NCI-H2029 (cell line): ENCODE data around the gene PLEKHA7.
A peak's percentile ranks its signal among the peaks of the same experiment; 100 is the strongest.
"Not testable (repeated sequence)": the region's sequence is repeated elsewhere in the genome, so short reads cannot be mapped to it uniquely, and the experiment has no call there.

Experiments
- DNase-seq: peaks from one replicate; lab custom pipeline; 2025; lab: John Stamatoyannopoulos, UW

Gene PLEKHA7, protein sequence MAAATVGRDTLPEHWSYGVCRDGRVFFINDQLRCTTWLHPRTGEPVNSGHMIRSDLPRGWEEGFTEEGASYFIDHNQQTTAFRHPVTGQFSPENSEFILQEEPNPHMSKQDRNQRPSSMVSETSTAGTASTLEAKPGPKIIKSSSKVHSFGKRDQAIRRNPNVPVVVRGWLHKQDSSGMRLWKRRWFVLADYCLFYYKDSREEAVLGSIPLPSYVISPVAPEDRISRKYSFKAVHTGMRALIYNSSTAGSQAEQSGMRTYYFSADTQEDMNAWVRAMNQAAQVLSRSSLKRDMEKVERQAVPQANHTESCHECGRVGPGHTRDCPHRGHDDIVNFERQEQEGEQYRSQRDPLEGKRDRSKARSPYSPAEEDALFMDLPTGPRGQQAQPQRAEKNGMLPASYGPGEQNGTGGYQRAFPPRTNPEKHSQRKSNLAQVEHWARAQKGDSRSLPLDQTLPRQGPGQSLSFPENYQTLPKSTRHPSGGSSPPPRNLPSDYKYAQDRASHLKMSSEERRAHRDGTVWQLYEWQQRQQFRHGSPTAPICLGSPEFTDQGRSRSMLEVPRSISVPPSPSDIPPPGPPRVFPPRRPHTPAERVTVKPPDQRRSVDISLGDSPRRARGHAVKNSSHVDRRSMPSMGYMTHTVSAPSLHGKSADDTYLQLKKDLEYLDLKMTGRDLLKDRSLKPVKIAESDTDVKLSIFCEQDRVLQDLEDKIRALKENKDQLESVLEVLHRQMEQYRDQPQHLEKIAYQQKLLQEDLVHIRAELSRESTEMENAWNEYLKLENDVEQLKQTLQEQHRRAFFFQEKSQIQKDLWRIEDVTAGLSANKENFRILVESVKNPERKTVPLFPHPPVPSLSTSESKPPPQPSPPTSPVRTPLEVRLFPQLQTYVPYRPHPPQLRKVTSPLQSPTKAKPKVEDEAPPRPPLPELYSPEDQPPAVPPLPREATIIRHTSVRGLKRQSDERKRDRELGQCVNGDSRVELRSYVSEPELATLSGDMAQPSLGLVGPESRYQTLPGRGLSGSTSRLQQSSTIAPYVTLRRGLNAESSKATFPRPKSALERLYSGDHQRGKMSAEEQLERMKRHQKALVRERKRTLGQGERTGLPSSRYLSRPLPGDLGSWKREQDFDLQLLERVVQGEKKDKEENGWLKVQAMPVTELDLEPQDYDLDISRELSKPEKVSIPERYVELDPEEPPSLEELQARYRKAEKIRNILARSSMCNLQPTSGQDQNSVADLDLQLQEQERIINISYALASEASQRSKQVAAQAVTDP

DNA sequence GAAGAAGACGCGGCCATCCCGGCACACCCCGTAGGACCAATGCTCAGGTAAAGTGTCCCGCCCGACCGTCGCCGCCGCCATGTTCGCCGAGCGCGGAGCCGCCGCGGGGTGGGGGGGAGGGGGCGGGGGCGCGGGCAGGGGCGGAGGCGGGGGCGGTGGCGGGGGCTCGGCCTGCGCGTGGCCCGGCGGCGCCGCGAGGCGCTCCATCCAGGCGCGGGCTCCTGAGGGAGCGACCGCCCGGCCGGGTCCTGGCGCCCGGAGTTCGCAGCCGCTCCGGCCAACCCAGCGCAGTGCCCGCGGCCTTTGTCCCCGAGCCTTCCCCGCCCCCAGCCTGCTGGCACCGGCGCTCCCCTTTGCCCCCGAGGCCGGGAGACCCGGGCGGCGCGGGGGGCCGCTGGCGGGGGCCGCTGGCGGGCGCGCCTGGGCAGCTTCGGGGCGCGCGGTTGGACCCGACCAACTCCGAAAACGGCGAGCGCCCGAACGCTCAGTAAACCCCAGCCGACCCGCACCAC is at the start of gene PLEKHA7:
Gene PLEKHA7 (minus strand): TSS at position 94 of the 512 bp plus-strand sequence. CDS start 13 bp downstream, at position 81.
- DNase-seq: no peak

- peak; percentile 16 for DNase-seq
Measured at GRCh38 chr11:17063171-17064002, 49.2 kb upstream of the PLEKHA7 start.

DNA sequence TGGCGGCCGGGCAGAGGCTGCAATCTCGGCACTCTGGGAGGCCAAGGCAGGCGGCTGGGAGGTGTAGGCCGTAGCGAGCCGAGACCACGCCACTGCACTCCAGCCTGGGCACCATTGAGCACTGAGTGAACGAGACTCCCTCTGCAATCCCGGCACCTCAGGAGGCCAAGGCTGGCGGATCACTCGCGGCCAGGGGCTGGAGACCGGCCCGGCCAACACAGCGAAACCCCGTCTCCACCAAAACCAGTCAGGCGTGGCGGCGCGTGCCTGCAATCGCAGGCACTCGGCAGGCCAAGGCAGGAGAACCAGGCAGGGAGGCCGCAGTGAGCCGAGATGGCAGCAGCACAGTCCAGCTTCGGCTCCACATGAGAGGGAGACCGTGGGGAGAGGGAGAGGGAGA is 36.9 kb upstream of the PLEKHA7 start:
- not testable (repeated sequence) for DNase-seq

DNA sequence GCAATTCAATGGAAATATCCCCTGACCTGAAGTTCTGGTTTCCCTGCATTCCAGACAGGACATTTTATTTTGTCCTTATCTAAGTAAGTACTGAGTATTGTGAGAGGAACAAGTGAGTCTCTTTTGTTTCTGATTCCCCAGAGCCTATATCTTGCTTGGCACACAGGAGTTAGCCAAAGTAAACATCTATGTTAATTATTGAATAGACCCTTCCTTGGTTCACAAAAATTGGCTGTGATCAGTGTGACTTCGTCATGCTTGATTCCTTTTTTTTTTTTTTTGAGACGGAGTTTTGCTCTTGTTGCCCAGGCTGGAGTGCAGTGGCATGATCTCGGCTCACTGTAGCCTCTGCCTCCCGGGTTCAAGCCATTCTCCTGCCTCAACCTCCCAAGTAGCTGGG is 34.3 kb upstream of the PLEKHA7 start:
- DNase-seq: not testable (repeated sequence)

DNA sequence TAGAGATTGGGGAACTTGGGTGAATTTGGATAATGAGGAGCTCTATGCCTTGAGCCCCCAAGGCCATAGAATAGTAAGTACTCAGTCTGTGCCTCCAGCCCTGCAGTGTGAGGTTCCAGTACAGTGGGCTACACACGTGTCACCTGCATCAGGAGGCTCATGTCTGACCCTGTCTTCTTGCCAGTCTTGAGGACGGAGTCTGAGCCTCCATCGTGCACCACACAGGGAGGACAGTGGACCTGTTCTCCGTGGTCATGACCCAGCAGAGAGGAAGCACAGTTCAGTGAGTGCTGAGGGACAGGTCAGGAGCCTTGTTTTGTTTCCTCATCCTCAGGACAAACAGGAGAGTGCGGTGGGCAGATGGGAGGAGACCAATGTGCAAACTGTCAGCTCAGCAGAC is 32.5 kb upstream of the PLEKHA7 start:
- no peak for DNase-seq

- no peak for DNase-seq
Measured at GRCh38 chr11:17036666-17037658, 22.7 kb upstream of the PLEKHA7 start.

- not testable (repeated sequence) for DNase-seq
Measured at GRCh38 chr11:17034027-17034426, 19.8 kb upstream of the PLEKHA7 start.

GRCh38 chr11:17026487-17027082 is 12.4 kb upstream of the PLEKHA7 start:
- no peak for DNase-seq

DNA sequence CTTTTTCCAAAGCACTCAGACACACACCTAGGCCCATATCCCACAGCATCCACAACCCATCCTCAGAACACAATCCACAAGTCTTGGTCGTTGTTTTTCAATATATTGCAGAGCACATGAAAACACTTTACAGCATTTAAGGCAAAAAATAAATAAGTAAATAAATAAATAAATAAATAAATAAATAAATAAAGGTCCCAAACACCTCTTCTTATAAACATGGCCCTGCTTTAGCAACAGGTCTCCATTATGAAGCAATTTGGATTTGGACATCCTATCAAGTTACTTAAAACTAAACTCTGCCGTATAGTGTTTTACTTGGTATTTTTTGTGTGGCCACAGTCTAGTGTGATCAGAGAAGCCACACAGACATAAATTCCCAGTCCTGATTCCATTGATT is 10.7 kb upstream of the PLEKHA7 start:
- no peak for DNase-seq

DNA sequence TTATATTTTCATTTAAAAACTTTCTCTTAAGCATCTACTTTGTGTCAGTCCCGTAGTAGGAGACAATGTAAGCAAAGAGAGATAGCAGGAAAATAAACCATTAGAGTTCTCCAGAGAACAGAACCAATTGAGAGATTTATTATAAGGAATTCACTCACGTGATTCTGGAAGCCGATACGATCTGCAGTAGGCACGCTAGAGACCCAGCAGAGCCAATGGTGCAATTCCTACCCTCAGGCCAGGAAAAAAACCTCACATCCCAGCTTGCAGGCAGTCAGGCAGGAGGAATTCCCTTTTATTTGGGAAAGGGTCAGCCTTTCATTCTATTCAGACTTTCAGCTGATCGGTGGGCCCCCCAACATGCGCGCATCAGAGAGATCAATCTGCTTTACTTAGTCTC is 7.3 kb upstream of the PLEKHA7 start:
- no peak for DNase-seq

- no peak for DNase-seq
Measured at GRCh38 chr11:17020831-17021230, 6.6 kb upstream of the PLEKHA7 start.

DNA sequence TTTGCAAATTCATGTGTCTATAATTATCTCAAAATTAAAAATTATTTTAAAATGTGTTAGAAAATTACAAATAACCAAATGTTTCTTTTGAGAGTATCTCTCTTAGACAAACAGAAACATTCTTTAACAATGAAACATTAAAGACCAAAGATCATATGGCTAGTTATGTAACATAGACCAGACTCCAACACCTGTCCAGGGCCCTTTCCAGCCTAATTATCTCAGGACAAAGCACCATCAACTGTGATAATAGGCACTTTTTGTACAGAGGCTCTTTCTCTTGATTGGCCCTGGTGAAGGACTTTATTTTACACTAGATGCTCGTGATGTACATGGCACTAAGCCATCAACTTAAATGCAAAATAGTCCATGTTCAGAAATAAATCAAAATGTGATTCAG is 5.0 kb upstream of the PLEKHA7 start:
- no peak for DNase-seq

DNA sequence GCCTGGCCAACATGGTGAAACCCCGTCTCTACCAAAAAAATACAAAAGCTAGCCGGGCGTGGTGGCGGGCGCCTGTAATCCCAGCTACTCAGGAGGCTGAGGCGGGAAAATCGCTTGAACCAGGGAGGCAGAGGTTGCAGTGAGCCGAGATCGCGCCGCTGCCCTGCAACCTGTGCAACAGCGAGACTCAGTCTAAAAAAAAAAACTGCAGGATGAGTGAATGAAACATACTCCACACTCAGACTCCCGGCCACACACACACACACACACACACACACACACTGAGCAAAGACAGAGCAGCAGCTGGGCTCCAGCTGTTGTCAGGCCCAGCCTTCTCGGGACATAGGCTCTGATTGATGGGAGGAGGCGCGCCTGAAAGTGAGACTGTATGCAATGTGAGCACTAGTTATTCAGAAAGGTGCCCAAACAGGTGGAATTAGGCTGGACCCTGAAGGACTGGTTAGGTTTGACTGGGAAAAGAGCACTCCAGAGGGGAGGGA is 1.5 kb upstream of the PLEKHA7 start:
- DNase-seq: no peak

DNA sequence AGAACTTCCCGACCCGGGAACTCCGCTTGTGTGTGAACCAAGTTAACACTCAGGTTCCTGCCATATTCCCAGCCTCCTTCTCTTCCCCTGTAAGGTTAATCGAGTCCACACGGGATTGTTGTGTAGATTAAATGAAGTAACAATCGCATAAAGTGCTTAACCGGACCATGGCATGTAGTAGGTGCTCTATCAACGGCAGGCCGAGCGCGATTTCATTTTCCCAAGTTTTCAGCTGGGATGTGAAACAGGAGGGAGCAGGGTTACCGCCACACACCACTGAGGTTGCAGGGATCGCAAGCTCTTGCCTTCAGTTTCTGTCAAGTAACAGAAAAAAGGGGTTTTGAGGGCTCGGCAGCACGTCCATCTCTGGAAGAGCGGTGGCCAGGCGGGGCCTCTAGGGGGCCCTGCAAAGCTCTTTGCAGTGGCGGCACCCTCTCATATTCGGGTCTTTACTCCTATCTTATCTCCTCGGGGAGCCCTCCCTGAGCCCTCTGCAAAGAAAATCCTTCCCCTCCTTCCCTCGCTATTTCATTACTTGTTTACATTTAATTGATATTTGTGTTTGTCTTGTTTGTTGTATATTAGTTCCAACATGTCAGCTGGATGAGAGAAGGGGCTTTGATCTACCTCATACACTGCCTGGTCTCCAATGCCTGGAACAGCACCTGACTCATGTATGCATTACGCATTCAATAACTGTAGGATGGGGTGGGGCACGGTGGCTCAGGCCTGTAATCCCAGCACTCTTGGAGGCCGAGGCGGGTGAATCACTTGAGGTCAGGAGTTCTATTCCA is 816 bp upstream of the PLEKHA7 start:
- no peak for DNase-seq

DNA sequence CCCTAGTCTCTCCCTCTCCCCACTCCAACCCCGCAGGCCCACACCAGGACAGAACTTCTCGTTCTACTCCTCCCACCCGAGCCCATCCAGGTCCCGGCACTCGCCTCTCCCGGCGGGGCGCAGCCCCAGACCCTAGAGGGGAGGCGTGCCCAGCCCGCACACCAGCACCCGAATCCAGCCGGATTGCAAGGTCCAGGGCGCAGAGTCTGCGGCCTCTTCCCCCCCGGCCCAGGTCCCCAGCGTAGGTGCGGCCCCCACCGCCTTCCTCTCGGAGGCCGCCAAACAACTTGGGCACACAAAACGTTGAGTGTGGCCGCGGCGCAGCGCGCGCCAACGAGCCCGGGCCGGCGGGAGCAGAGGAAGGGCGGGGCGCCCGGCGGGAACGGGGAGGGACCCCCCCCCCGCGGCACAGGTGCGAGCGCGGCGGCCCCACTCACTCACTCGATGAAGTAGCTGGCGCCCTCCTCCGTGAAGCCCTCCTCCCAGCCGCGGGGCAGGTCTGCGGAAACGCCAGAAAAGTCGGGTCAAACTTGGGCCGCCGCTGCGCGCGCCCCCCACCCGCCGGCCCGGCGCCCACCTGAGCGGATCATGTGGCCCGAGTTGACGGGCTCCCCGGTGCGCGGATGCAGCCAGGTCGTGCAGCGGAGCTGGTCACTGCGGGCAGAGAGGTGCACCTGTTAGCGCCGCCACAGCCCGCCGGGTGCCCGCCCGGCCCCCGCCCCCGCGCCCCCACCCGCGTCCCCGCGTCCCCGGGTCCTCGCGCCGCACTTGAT is 480 bp downstream of the PLEKHA7 start:
- DNase-seq: peak; percentile 40

DNA sequence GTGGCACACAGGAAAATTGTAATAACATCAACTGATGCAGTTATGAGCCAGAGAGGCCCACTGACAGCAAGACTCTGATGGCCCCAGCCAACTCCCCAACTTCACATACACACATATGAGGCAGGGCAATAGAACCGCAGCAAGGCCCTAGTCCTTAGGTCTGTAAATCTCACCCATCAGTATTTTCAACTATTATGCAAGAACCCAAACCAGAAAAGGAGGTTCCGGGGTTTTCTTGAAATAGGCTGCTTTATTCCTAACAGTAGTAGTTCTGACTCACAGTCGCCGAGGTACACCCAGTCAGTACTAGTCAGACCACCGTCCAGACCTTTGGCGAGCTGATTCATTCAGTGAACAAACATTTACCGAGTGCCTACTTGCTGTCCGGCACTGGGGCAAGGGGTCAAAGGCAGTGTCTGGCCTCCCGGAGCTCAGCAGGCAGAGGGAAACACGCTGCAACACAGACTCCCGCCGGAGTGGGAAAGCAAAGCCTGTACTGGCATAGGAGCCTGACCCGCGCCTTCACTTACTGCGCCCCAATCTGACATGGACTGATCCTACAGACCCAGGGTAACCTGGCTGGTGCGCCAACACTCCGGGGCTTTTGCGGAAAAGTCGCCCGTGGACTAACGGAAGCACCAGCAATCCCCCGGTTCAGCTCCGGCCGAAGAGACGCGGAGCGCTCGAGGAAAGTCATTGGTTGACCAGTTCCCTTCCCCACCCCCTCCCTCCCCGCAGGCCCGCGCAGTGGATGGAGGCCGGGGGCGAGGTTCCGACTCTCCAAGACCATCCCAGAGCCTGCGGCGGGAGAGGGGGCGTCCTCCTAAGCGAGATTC is 1.3 kb downstream of the PLEKHA7 start:
- no peak for DNase-seq

- DNase-seq: no peak
Measured at GRCh38 chr11:17012179-17012578, 2.0 kb downstream of the PLEKHA7 start.
